NOMO-1 treated with dmso at 0.1 percent for 144 hours (cell line): ENCODE results near the gene LETM1.

Experiments used
- DNase-seq: peaks from one replicate; lab custom pipeline; 2025; ENCODE audit not compliant: unreplicated experiment; lab: John Stamatoyannopoulos, UW

Gene LETM1

GRCh38 chr4:1873291-1873690 lies 17.3 kb upstream of the LETM1 start:
- DNase-seq: no peak

GRCh38 chr4:1872870-1873269 lies 16.9 kb upstream of the LETM1 start:
- DNase-seq: no peak

GRCh38 chr4:1871471-1872021 lies 15.6 kb upstream of the LETM1 start:
- no peak for DNase-seq

GRCh38 chr4:1870578-1871443 lies 14.9 kb upstream of the LETM1 start, which contains the start of gene NSD2:
Gene NSD2 (plus strand): TSS chr4:1871393. CDS start chr4:1900655, 29,262 bp downstream.
- DNase-seq: peak; percentile 72

- peak; percentile 89 for DNase-seq
Observed at GRCh38 chr4:1870328-1870577, 14.3 kb upstream of the LETM1 start.

- DNase-seq: no peak
Observed at GRCh38 chr4:1869530-1870327, 13.8 kb upstream of the LETM1 start.

GRCh38 chr4:1868912-1869311 lies 13.0 kb upstream of the LETM1 start:
- DNase-seq: no peak

- no peak for DNase-seq
Observed at GRCh38 chr4:1868293-1868692, 12.3 kb upstream of the LETM1 start.

- no peak for DNase-seq
Observed at GRCh38 chr4:1866189-1866661, 10.3 kb upstream of the LETM1 start.

GRCh38 chr4:1864076-1865008 lies 8.4 kb upstream of the LETM1 start:
- DNase-seq: no peak

GRCh38 chr4:1863297-1864033 lies 7.5 kb upstream of the LETM1 start:
- DNase-seq: no peak

- no peak for DNase-seq
Observed at GRCh38 chr4:1862961-1863296, 7.0 kb upstream of the LETM1 start.

GRCh38 chr4:1862055-1862911 lies 6.3 kb upstream of the LETM1 start:
- no peak for DNase-seq

GRCh38 chr4:1859389-1859753 lies 3.4 kb upstream of the LETM1 start:
- DNase-seq: no peak

- DNase-seq: no peak
Observed at GRCh38 chr4:1857931-1858330, 2.0 kb upstream of the LETM1 start.

- no peak for DNase-seq
Observed at GRCh38 chr4:1856943-1857699, 1.2 kb upstream of the LETM1 start.

- DNase-seq: no peak
Observed at GRCh38 chr4:1855333-1856070, 454 bp downstream of the LETM1 start.

- no peak for DNase-seq
Observed at GRCh38 chr4:1854752-1855151, 1.2 kb downstream of the LETM1 start.
